ENCODE measurements around the gene OPN3.

Gene OPN3

DNA sequence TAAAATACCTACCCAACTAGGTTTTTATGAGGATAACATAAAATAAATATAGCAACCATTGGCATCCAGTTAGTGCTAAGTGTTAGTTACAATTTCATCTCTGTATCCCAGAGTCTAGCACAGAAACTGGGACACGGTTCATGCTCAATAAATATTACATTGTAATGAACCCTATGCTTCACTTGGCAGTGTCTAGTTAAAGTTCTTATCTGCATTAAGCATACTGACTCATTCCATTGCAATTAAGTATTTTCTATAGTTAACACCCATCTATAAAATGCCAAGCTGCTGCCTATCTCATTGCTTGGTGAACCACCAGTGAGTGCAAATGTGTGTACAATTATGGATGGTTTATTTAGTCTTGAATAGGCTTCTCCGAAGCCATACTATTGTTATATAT lies 15.2 kb downstream of the OPN3 start:
- Mint-ChIP-seq H3K36me3 (ENCODE audit: low read depth) (no peaks in the 10 kb centered on the region), H3K9me3 (no peaks in the 10 kb centered on the region), H3K27me3 (ENCODE audit: low read depth) (no peaks in the 10 kb centered on the region), H3K4me1 (ENCODE audit: low read depth) (peaks cover 12% of the 10 kb centered on the region), H3K27ac (no peak overlapping the region), H3K4me3 (no peak overlapping the region)
- DNase-seq (ENCODE audit: low spot score), result no peak

- Mint-ChIP-seq H3K4me3 (no peak overlapping the region), H3K9me3 (no peaks in the 10 kb centered on the region), H3K4me1 (ENCODE audit: low read depth) (peaks cover 4% of the 10 kb centered on the region), H3K36me3 (ENCODE audit: low read depth) (no peaks in the 10 kb centered on the region), H3K27ac (no peak overlapping the region), H3K27me3 (ENCODE audit: low read depth) (no peaks in the 10 kb centered on the region)
- no peak for DNase-seq (ENCODE audit: low spot score)
Observed at GRCh38 chr1:241622669-241623068, 17.5 kb downstream of the OPN3 start.

- Mint-ChIP-seq H3K27me3 (ENCODE audit: low read depth) (no peaks in the 10 kb centered on the region), H3K4me1 (ENCODE audit: low read depth) (peaks cover 4% of the 10 kb centered on the region), H3K36me3 (ENCODE audit: low read depth) (no peaks in the 10 kb centered on the region), H3K4me3 (no peak overlapping the region), H3K27ac (no peak overlapping the region), H3K9me3 (no peaks in the 10 kb centered on the region)
- no peak for DNase-seq (ENCODE audit: low spot score)
Observed at GRCh38 chr1:241617426-241617825, 22.7 kb downstream of the OPN3 start.

DNA sequence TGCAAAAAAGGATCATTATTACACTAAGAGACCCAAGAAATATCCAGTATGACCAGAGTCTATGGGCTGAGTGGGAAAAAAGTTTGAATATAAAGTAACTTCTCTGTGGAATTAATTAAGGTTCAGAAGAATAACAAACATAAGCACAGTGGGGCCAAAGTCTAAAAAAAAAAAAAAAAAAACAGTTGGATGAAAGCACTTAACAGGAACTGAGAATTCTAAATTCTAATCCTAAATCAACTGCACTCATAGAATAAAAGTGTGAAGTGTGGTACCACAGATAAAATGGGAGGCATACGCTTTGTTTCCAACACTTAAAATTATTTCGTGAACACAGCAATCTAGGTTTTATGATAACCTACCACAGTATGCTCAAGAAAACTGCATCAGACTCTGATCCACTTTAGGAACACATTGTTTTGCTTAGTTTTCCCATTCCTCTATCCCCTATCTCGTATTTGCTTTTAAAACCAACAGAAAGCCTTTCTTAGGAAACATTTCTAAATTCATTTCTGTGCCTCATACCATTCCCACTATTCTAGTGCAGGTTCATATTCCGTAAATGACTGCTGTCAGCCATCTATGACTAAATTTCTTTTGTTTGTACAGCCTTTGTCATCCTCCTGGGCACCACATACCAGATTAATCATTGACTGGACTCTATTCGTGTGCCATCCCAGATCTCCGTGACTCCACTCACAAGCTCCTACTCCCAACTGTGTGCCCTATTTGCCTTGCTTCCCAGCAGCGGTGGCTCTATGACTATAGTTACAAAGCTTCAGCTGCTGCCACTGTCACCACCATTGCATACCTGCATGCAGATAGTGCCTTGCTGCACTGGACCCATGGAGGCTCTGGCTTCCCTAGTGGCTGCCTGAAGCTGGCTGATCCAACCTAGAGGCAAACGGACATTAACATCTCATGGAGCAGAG lies 24.9 kb downstream of the OPN3 start:
- no peaks in the 10 kb centered on the region for H3K27me3 Mint-ChIP-seq (ENCODE audit: low read depth)
- no peaks in the 10 kb centered on the region for H3K36me3 Mint-ChIP-seq (ENCODE audit: low read depth)
- H3K27ac Mint-ChIP-seq, result no peak overlapping the region

GRCh38 chr1:241614572-241614971 lies 25.6 kb downstream of the OPN3 start:
- Mint-ChIP-seq H3K9me3 (no peaks in the 10 kb centered on the region), H3K27ac (no peak overlapping the region), H3K4me3 (no peak overlapping the region), H3K27me3 (ENCODE audit: low read depth) (no peaks in the 10 kb centered on the region), H3K4me1 (ENCODE audit: low read depth) (peaks cover 4% of the 10 kb centered on the region), H3K36me3 (ENCODE audit: low read depth) (no peaks in the 10 kb centered on the region)
- no peak for DNase-seq (ENCODE audit: low spot score)

More for the DNA sequence above, 24.9 kb downstream of the OPN3 start:
- no peak overlapping the region for H3K4me3 Mint-ChIP-seq
- no peaks in the 10 kb centered on the region for H3K9me3 Mint-ChIP-seq
- peaks cover 4% of the 10 kb centered on the region for H3K4me1 Mint-ChIP-seq (ENCODE audit: low read depth)
- DNase-seq (ENCODE audit: low spot score), result no peak

GRCh38 chr1:241614144-241614543 lies 26.0 kb downstream of the OPN3 start:
- H3K36me3 Mint-ChIP-seq (ENCODE audit: low read depth), result no peaks in the 10 kb centered on the region
- no peak for DNase-seq (ENCODE audit: low spot score)
- no peaks in the 10 kb centered on the region for H3K27me3 Mint-ChIP-seq (ENCODE audit: low read depth)
- H3K4me1 Mint-ChIP-seq (ENCODE audit: low read depth), result peaks cover 4% of the 10 kb centered on the region
- H3K27ac Mint-ChIP-seq, result no peak overlapping the region
- no peak overlapping the region for H3K4me3 Mint-ChIP-seq
- no peaks in the 10 kb centered on the region for H3K9me3 Mint-ChIP-seq

GRCh38 chr1:241612533-241613477 lies 27.4 kb downstream of the OPN3 start:
- no peak for DNase-seq (ENCODE audit: low spot score)
- no peaks in the 10 kb centered on the region for H3K27me3 Mint-ChIP-seq (ENCODE audit: low read depth)
- peaks cover 4% of the 10 kb centered on the region for H3K4me1 Mint-ChIP-seq (ENCODE audit: low read depth)
- no peak overlapping the region for H3K4me3 Mint-ChIP-seq
- H3K27ac Mint-ChIP-seq, result no peak overlapping the region
- H3K36me3 Mint-ChIP-seq (ENCODE audit: low read depth), result no peaks in the 10 kb centered on the region
- H3K9me3 Mint-ChIP-seq, result no peaks in the 10 kb centered on the region

DNA sequence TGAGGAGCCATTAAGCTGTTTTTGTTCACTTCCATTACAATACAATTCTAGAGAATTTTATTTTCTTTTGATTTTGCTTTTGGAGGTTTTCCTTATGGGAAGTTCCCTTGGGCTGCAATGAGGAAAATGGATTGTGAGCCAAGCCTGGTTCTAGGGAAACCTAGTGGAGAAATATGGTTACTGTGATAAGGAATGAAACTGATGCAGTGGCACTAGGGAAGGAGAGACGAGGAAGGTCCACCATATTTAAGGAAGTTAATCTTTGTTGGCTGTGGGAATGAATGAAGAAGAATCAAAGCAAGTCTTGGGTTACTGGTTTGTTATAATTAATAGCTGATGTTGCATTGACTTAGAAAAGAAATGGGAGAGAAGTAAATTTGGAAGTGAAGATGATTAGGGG lies 28.4 kb downstream of the OPN3 start:
- DNase-seq (ENCODE audit: low spot score), result no peak
- H3K4me1 Mint-ChIP-seq (ENCODE audit: low read depth), result peaks cover 4% of the 10 kb centered on the region
- no peaks in the 10 kb centered on the region for H3K27me3 Mint-ChIP-seq (ENCODE audit: low read depth)

DNA sequence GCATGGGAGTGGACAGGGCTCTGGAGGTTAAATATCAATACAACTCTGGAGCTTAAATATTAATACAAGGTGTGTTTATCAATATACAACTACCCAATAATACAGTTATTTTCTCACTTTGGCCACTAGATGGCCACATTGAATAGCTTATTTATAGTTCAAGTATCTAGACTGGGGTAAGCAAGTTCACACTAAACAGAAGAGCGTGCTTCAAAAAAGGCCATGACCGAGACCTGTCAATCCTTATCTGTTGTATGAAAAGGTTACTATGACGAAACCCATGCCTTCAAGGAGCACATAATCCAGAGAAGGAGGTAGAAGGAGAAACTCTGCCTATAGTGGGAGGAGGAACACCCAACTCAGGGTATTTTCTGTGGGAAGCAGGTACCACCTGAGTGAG lies 29.1 kb downstream of the OPN3 start:
- H3K27me3 Mint-ChIP-seq (ENCODE audit: low read depth), result no peaks in the 10 kb centered on the region
- no peak overlapping the region for H3K4me3 Mint-ChIP-seq
- DNase-seq (ENCODE audit: low spot score), result no peak
- no peaks in the 10 kb centered on the region for H3K9me3 Mint-ChIP-seq
- no peak overlapping the region for H3K27ac Mint-ChIP-seq
- H3K36me3 Mint-ChIP-seq (ENCODE audit: low read depth), result no peaks in the 10 kb centered on the region
- peaks cover 4% of the 10 kb centered on the region for H3K4me1 Mint-ChIP-seq (ENCODE audit: low read depth)

More for the DNA sequence above, 28.4 kb downstream of the OPN3 start:
- Mint-ChIP-seq H3K36me3 (ENCODE audit: low read depth) (no peaks in the 10 kb centered on the region), H3K9me3 (no peaks in the 10 kb centered on the region), H3K27ac (no peak overlapping the region), H3K4me3 (no peak overlapping the region)

- H3K27me3 Mint-ChIP-seq (ENCODE audit: low read depth), result no peaks in the 10 kb centered on the region
- no peak for DNase-seq (ENCODE audit: low spot score)
- H3K27ac Mint-ChIP-seq, result no peak overlapping the region
- H3K9me3 Mint-ChIP-seq, result no peaks in the 10 kb centered on the region
- peaks cover 4% of the 10 kb centered on the region for H3K4me1 Mint-ChIP-seq (ENCODE audit: low read depth)
- no peak overlapping the region for H3K4me3 Mint-ChIP-seq
- no peaks in the 10 kb centered on the region for H3K36me3 Mint-ChIP-seq (ENCODE audit: low read depth)
Observed at GRCh38 chr1:241610056-241610815, 29.9 kb downstream of the OPN3 start.

- Mint-ChIP-seq H3K9me3 (no peaks in the 10 kb centered on the region), H3K36me3 (ENCODE audit: low read depth) (no peaks in the 10 kb centered on the region), H3K27ac (no peak overlapping the region), H3K4me3 (no peak overlapping the region), H3K27me3 (ENCODE audit: low read depth) (no peaks in the 10 kb centered on the region), H3K4me1 (ENCODE audit: low read depth) (peaks cover 4% of the 10 kb centered on the region)
- no peak for DNase-seq (ENCODE audit: low spot score)
Observed at GRCh38 chr1:241608379-241609033, 31.7 kb downstream of the OPN3 start.

GRCh38 chr1:241607497-241607896 lies 32.7 kb downstream of the OPN3 start:
- Mint-ChIP-seq H3K4me1 (ENCODE audit: low read depth) (no peaks in the 10 kb centered on the region), H3K4me3 (no peak overlapping the region), H3K36me3 (ENCODE audit: low read depth) (peaks cover 3% of the 10 kb centered on the region), H3K9me3 (no peaks in the 10 kb centered on the region), H3K27ac (no peak overlapping the region), H3K27me3 (ENCODE audit: low read depth) (no peaks in the 10 kb centered on the region)
- DNase-seq (ENCODE audit: low spot score), result no peak

DNA sequence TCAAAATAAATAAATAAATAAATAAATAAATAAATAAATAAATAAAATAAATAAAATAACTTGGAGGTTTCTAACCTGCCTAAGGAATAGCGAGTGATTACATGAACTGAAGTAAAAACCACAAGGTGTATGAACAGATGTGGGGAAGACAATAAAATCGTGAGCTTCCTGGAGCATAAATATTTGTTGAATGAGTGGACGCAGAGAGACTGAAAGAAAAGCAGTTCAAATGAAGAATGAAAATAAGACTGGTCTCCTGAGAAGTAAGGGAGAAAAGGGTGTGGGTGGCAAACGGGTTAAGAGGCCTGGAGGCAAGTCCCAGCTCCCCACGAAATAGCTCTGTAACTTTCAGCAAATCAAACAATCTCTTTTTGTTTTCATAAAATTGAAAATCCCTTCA lies 33.6 kb downstream of the OPN3 start:
- H3K4me1 Mint-ChIP-seq (ENCODE audit: low read depth), result no peaks in the 10 kb centered on the region
- H3K27me3 Mint-ChIP-seq (ENCODE audit: low read depth), result no peaks in the 10 kb centered on the region
- H3K4me3 Mint-ChIP-seq, result no peak overlapping the region

More for the DNA sequence above, 33.6 kb downstream of the OPN3 start:
- peaks cover 7% of the 10 kb centered on the region for H3K36me3 Mint-ChIP-seq (ENCODE audit: low read depth)
- no peak for DNase-seq (ENCODE audit: low spot score)
- no peaks in the 10 kb centered on the region for H3K9me3 Mint-ChIP-seq
- no peak overlapping the region for H3K27ac Mint-ChIP-seq

All from T-helper 2 cell treated with Interferon-gamma antibody and Interleukin-4, amounts not matched to agents 5 μg/mL and 100 μg/mL, for 36 hours (primary cell).